ENCODE data around the gene YIPF3.
"Not testable (repeated sequence)": the region's sequence is repeated elsewhere in the genome, so short reads cannot be mapped to it uniquely, and the experiment has no call there.

Gene YIPF3

DNA sequence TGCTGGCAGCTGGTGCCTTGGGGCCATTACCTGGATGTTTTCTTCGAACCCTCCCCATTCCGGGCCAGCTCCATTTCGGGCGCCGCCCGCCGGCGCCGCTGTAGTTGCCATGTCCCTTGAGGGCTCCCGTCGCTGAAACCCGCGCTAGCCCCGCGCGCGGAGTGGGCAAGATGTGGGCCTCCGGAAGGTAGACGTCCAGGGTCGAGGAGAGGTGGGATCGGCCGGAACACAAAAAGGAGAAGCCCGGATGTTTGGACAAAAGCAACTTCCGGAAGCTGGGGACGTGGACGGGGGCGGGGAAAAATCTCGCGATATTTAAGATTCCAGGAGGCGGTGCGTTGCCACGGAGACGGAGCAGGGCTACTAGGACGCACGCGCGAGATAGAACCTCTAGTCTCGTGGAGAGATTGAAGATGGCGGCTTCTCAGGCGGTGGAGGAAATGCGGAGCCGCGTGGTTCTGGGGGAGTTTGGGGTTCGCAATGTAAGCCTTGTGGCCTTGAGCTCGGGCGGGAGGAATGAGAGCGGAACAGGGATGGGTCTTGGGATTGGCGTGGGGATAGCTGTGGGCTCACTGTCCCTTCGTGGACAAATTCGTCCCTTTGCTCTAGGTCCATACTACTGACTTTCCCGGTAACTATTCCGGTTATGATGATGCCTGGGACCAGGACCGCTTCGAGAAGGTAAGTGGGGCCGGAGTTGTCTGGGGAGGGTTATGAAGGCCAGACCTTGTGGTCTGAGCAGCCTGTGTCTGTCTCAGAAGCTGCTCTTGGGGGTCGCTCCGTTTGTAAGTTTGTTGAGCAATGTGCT, at the start of gene YIPF3, which contains the start of gene POLR1C:
Gene YIPF3 (minus strand): TSS at position 230 of the 808 bp plus-strand sequence. CDS start 119 bp downstream, at position 111.
Gene POLR1C (plus strand): TSS at position 393 of the 808 bp plus-strand sequence. CDS start 21 bp downstream, at position 414.
- DNase-seq: peak; percentile 96

- no peak for DNase-seq
Observed at GRCh38 chr6:43559328-43559727, 42.6 kb upstream of the YIPF3 start.

DNA sequence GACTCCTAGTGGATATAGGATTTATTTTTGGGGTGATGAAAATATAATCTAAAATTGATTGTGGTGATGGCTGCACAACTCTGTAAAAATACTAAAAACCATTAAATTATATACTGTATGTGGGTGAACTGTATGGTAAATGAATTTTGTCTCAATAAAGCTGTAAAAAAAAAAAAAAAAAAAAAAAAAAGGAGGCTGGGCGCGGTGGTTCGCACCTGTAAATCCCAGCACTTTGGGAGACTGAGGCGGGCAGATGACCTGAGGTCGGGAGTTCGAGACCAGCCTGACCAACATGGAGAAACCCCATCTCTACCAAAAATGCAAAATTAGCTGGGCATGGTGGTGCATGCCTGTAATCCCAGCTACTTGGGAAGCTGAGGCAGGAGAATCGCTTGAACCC, 40.9 kb upstream of the YIPF3 start:
- not testable (repeated sequence) for DNase-seq

DNA sequence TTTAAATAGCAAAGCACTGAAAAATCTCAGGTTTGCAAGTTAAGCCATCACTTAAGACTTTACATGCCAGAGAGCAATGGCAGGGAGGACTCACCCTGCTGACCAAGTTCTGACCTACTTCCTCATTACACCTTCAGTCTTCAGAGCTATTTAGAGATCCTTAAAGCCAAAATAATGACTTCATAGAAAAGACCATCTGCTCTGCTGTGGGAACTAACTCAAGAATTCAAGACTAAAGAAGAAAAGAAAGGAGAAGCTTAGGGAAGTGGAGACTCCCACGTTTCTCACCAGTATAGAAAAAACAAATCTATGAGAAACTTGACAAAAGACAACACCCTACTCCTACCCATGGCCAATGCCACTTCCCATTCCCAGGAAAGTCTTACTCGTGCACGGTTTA, 30.5 kb upstream of the YIPF3 start:
- no peak for DNase-seq

DNA sequence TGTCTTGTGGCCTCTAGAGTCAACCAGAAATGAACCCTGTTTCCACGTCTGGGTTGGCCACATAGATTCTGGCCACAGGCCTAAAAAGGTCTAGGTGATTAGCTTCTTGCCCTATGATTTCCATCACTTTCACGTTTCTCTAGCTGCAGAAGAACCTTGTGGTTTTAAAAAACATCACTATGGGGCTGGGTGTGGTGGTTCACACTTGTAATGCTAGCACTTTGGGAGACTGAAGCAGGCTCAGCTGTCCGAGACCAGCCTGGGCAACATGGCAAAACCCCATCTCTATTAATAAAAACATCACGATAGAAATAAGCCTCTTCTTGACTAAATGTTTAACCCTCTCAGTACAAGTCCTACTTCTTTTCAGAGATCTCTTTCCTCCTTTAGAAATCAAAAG, 27.7 kb upstream of the YIPF3 start:
- no peak for DNase-seq

GRCh38 chr6:43541774-43542471, 25.2 kb upstream of the YIPF3 start:
- DNase-seq: no peak

DNA sequence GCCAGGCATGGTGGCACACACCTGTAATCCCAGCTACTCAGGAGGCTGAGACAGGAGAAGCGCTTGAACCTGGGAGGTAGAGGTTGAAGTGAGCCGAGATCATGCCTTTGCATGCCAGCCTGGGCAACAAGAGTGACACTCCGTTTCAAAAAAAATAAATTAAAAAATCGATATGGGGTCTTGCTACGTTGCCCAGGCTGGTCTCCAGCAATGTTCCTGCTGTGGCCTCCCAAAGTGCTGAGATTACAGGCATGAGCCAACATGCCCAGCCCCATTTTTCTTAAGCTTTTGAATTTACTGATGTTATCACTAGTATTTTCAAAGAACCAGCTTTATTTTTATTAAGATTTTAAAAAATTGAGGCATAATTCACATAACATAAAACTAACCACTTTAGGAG, 23.8 kb upstream of the YIPF3 start:
- DNase-seq: no peak

DNA sequence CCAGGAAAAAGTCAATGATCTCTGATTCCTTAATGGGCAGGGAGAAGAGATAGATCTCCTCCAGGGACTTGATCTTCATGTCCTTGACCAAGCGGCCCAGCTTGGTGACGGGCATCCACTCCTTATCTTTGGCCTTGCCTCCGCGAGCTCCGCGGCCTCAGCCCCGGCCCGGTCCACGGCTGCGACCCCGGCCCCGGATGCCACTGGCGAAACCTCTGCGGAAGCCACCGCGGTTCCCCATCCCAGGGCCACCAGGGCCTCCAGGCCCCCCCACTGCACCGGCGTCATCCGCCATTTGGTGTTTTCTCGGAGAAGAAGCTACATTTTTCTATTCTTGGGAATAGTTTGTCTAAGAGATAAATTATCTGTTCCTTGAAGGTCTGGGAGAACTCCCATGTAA, 22.7 kb upstream of the YIPF3 start:
- DNase-seq: not testable (repeated sequence)

DNA sequence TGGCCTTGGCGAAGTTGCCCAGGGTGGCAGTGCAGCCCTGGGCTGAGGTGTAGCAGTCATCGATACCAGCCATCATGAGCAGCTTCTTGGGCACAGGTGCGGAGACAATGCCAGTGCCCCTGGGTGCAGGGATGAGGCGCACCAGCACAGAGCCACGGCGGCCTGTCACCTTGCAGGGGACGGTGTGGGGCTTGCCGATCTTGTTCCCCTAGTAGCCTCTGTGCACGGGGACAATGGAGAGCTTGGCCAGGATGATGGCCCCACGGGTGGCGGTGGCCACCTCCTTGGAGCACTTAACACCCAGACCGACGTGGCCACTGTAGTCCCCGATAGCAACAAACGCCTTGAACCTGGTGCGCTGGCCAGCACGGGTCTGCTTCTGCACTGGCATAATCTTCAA, 22.3 kb upstream of the YIPF3 start:
- not testable (repeated sequence) for DNase-seq

- DNase-seq: no peak
Observed at GRCh38 chr6:43532201-43532600, 15.5 kb upstream of the YIPF3 start.

DNA sequence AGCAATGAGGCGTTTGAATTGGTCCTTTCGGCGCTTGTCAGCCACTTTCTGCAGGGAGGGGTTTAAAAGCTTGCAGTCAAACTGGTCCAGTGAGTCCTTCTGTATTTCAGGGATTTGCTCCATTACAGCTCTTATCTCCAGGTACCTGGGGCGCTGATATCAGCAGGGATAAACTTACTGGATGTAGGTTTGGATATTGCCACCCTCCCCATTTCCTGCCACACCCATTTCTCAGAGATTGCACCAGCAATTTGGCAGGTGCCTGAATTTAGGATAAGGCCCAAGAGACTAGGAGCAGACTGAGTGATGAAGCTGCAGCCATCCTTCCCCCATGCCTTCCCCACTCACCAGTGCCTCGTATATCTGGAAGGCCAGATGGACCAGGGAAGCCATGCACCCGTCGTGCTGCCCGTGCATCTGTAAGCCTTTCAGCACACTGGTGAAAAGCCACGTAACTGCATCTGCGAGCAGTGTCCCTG, 7.8 kb upstream of the YIPF3 start:
- no peak for DNase-seq

DNA sequence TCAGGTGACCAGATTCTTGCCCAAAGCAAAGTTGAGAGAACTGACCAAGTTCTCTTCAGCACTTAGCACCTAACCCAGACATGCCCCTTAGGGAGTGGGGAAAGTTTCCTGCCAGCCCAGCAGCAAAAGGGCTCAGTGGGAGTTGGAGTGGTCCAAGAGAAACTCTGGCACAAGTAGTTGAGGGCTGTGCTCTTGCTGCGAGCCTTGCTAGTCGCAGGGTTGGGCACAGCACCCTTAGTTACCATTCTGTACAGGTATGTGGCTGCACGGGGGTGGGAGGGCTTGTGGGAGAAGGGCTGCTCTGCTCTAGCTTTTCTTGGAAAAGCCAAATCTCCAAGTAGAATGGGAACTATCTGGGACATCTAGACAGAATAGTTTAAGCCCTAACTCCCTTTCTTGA, 6.6 kb upstream of the YIPF3 start:
- no peak for DNase-seq

- no peak for DNase-seq
Observed at GRCh38 chr6:43522547-43523261, 6.0 kb upstream of the YIPF3 start.

- no peak for DNase-seq
Observed at GRCh38 chr6:43521836-43522235, 5.1 kb upstream of the YIPF3 start.

DNA sequence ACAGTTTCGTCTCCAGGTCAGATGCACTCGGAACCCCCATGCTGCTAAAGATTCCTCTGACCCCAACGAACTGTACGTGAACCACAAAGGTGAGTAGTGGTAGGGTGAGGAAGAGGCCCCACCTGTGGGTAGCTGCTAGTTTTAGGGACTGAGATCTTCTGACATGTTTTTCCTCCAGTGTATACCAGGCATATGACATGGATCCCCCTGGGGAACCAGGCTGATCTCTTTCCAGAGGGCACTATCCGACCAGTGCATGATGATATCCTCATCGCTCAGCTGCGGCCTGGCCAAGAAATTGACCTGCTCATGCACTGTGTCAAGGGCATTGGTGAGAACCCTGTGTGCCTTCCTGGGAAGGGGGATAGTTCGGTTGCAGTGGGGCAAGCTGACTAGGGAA, 3.4 kb upstream of the YIPF3 start:
- DNase-seq: no peak

- no peak for DNase-seq
Observed at GRCh38 chr6:43517505-43518357, 1.0 kb upstream of the YIPF3 start.

GRCh38 chr6:43516367-43516696, 394 bp downstream of the YIPF3 start:
- DNase-seq: no peak

DNA sequence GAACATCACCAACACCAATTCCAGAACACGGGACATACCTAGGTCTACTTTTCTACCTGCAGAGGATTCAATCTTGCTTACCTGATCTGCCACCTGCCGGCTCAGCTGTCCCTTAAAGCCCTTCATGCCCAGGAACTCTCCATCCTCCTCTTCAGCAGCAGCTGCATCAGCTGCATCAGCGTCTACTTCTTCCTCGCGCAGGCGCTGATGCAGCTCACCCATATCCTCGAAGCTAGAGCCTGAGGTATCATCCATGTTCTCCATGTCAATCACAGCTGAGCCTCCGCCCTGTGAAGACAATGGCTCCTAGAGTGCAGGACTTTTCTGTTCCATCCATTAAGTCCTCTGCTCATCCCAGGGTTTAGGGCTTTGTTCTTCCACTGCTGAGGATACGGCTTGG, 918 bp downstream of the YIPF3 start:
- DNase-seq: no peak

- no peak for DNase-seq
Observed at GRCh38 chr6:43511824-43512415, 4.8 kb downstream of the YIPF3 start.

- DNase-seq: no peak
Observed at GRCh38 chr6:43510827-43511163, 5.9 kb downstream of the YIPF3 start.

DNA sequence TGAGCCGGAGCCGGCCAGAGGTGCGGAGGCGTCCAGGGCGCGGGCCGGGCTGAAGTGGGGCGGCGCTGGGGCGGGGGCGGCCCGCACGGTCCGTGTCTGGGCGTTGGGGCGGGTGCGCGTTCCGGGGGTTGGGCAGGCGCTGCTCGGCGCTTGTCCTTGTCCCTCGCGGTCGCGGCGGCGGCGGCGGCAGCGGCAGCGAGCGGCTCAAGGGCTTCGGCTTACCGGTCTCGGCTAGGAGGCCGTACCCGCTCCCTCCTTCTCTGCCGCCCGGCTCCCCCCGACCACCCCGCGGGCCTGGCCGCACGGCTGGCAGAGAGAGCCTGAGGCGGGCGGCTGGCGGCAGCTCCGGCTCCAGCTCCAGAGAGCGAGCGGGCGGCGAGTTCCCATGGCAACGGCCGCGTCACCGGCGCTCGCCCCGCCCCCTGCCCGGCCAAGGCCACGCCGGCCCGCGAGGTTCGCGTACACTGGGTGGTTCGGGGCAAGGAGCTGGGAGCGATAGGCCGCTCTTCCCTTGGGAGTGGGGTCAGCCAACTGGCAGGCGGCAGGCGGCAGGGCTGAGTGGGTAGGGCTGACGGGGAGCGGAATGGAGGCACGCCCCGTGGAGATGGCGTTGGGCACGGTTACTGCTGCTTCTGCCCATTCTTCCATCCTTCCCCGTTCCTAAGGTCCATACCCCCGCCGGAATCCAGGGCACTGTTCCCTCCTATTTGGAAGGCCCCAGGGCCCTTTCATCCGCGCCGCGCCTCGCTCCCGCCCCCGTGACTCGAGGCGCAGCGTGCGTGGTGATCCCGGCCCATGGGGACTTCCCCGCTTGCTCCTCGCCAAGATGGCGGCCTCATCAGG, 6.5 kb downstream of the YIPF3 start, which contains the start of gene LRRC73:
Gene LRRC73 (minus strand): TSS at position 363 of the 843 bp plus-strand sequence. CDS start 561 bp downstream, outside the sequence.
- DNase-seq: peak; percentile 41

Data from DMS 273 treated with DMSO at 0.1 percent for 48 hours (cell line).